Measurements from ENCODE around the gene KLHL26.
"Not testable (repeated sequence)": the region's sequence is repeated elsewhere in the genome, so short reads cannot be mapped to it uniquely, and the experiment has no call there.

The KLHL26 gene

GRCh38 chr19:18600692-18601397, 36.0 kb upstream of the KLHL26 start:
- DNase-seq (ENCODE audit: low spot score): not testable (repeated sequence)

- DNase-seq (ENCODE audit: low spot score): no peak
These were observed 35.0 kb upstream of the KLHL26 start for GRCh38 chr19:18601875-18602274.

GRCh38 chr19:18603255-18603957, 33.4 kb upstream of the KLHL26 start:
- no peak for DNase-seq (ENCODE audit: low spot score)

- DNase-seq (ENCODE audit: low spot score): no peak
These were observed 32.6 kb upstream of the KLHL26 start for GRCh38 chr19:18603958-18604819.

GRCh38 chr19:18604820-18605159, 32.0 kb upstream of the KLHL26 start:
- no peak for DNase-seq (ENCODE audit: low spot score)

GRCh38 chr19:18605196-18605545, 31.7 kb upstream of the KLHL26 start:
- no peak for DNase-seq (ENCODE audit: low spot score)

- DNase-seq (ENCODE audit: low spot score): no peak
These were observed 31.1 kb upstream of the KLHL26 start for GRCh38 chr19:18605546-18606280.

GRCh38 chr19:18606281-18607225, 30.3 kb upstream of the KLHL26 start, which contains the start of gene CRLF1:
CRLF1 (minus strand) TSS chr19:18606799; CDS start chr19:18606656, 143 bp downstream.
- no peak for DNase-seq (ENCODE audit: low spot score)

GRCh38 chr19:18607226-18608101, 29.4 kb upstream of the KLHL26 start:
- no peak for DNase-seq (ENCODE audit: low spot score)

GRCh38 chr19:18608102-18608804, 28.6 kb upstream of the KLHL26 start:
- no peak for DNase-seq (ENCODE audit: low spot score)

GRCh38 chr19:18608805-18609716, 27.8 kb upstream of the KLHL26 start:
- DNase-seq (ENCODE audit: low spot score): no peak

- DNase-seq (ENCODE audit: low spot score): no peak
These were observed 27.1 kb upstream of the KLHL26 start for GRCh38 chr19:18609717-18610051.

- no peak for DNase-seq (ENCODE audit: low spot score)
These were observed 26.6 kb upstream of the KLHL26 start for GRCh38 chr19:18610245-18610555.

- no peak for DNase-seq (ENCODE audit: low spot score)
These were observed 26.1 kb upstream of the KLHL26 start for GRCh38 chr19:18610556-18611326.

GRCh38 chr19:18611327-18612050, 25.3 kb upstream of the KLHL26 start:
- DNase-seq (ENCODE audit: low spot score): no peak

- DNase-seq (ENCODE audit: low spot score): no peak
These were observed 24.6 kb upstream of the KLHL26 start for GRCh38 chr19:18612051-18612771.

Data from CD4-positive, alpha-beta T cell treated with Interleukin-2 at 100 ng/mL for 4 hours (primary cell).